WTC11 (cell line): ENCODE data around the gene GMEB1. TPM values are rescaled to one million over a fixed set of nuclear protein-coding genes. Genes with fewer than 3 reads are reported as not detected.

Experiments
- ATAC-seq: fragments of 200-7000 bp; cut with Tn5 transposase; 2 replicates; pipeline ENCODE4 v1.10.0; 2021; ENCODE audit warnings: mild to moderate bottlenecking, moderate library complexity
- CTCF ChIA-PET: fragments of 300-600 bp; sonication (Branson Sonifier 250); formaldehyde crosslinking; loops from one replicate; lab custom pipeline; 2021; ENCODE audit warnings: antibody characterized with exemption; lab: Charles Lee
- POLR2A ChIA-PET: fragments of 350-600 bp; sonication (Branson Sonifier 250); formaldehyde crosslinking; loops from one replicate; lab custom pipeline; 2021; ENCODE audit warnings: antibody characterized with exemption; lab: Charles Lee
- DNase-seq: peaks from one replicate; pipeline ENCODE4 v3.0.0; 2021; ENCODE audit warnings: low spot score
- H3K27ac Mint-ChIP-seq: 2 replicates; pipeline ENCODE4 v1.8.0; 2021; ENCODE audit warnings: mixed read lengths
- H3K27me3 Mint-ChIP-seq: 2 replicates; pipeline ENCODE4 v1.8.0; 2021; ENCODE audit warnings: low read depth, mild to moderate bottlenecking, moderate library complexity, mixed read lengths
- H3K36me3 Mint-ChIP-seq: 2 replicates; pipeline ENCODE4 v1.8.0; 2021; ENCODE audit warnings: mixed read lengths
- H3K4me1 Mint-ChIP-seq: 2 replicates; pipeline ENCODE4 v1.8.0; 2022; ENCODE audit warnings: mixed read lengths
- H3K4me3 Mint-ChIP-seq: 2 replicates; pipeline ENCODE4 v1.8.0; 2021; ENCODE audit warnings: mild to moderate bottlenecking, moderate library complexity, mixed read lengths
- H3K9me3 Mint-ChIP-seq: 2 replicates; pipeline ENCODE4 v1.8.0; 2021; ENCODE audit warnings: mixed read lengths
- ATF1 ChIP-seq: sonication (generic); formaldehyde crosslinking; IDR thresholded peaks from 2 replicates; pipeline ENCODE4 v1.8.1; 2023; ENCODE audit warnings: mild to moderate bottlenecking, moderate library complexity, missing genetic modification reagents
- CREB1 ChIP-seq: sonication (generic); formaldehyde crosslinking; IDR thresholded peaks from 2 replicates; pipeline ENCODE4 v1.8.0; 2023; ENCODE audit warnings: mild to moderate bottlenecking, missing genetic modification reagents
- CREM ChIP-seq: sonication (generic); formaldehyde crosslinking; IDR thresholded peaks from 2 replicates; pipeline ENCODE4 v1.8.1; 2022; ENCODE audit warnings: mild to moderate bottlenecking, missing genetic modification reagents, moderate library complexity
- NFYB ChIP-seq: sonication (generic); formaldehyde crosslinking; conservative IDR thresholded peaks from 2 replicates; pipeline ENCODE4 v1.8.0; 2022; ENCODE audit warnings: low read depth, missing genetic modification reagents
- NR3C1 ChIP-seq: sonication (generic); formaldehyde crosslinking; conservative IDR thresholded peaks from 2 replicates; pipeline ENCODE4 v1.8.1; 2023; ENCODE audit warnings: low read depth, mild to moderate bottlenecking, missing genetic modification reagents
- SMAD4 ChIP-seq: sonication (generic); formaldehyde crosslinking; IDR thresholded peaks from 2 replicates; pipeline ENCODE4 v1.8.0; 2022; ENCODE audit warnings: mild to moderate bottlenecking, missing genetic modification reagents
- SOX15 ChIP-seq: fragments of 250-450 bp; sonication (Bioruptor Pico); IDR thresholded peaks from 2 replicates; pipeline ENCODE4 v1.9.0; 2021; ENCODE audit warnings: mild to moderate bottlenecking
- TEAD1 ChIP-seq: sonication (generic); formaldehyde crosslinking; IDR thresholded peaks from 2 replicates; pipeline ENCODE4 v1.8.0; 2022; ENCODE audit warnings: mild to moderate bottlenecking, missing genetic modification reagents
- TP53 ChIP-seq: sonication (generic); formaldehyde crosslinking; IDR thresholded peaks from 2 replicates; pipeline ENCODE4 v1.8.1; 2023; ENCODE audit warnings: mild to moderate bottlenecking, missing genetic modification reagents
- ZBTB21 ChIP-seq: sonication (generic); formaldehyde crosslinking; IDR thresholded peaks from 2 replicates; pipeline ENCODE4 v1.8.1; 2023; ENCODE audit warnings: mild to moderate bottlenecking, missing genetic modification reagents, borderline replicate concordance
- ZNF138 ChIP-seq: sonication (generic); formaldehyde crosslinking; conservative IDR thresholded peaks from 2 replicates; pipeline ENCODE4 v1.8.1; 2022; ENCODE audit warnings: mild to moderate bottlenecking, moderate library complexity, missing genetic modification reagents
- ZNF671 ChIP-seq: fragments of 250-450 bp; sonication (Bioruptor Pico); IDR thresholded peaks from 2 replicates; pipeline ENCODE4 v1.8.0; 2021; ENCODE audit warnings: mild to moderate bottlenecking
- total RNA-seq: library from RNA; stranded (reverse); gene quantifications from 3 replicates; pipeline ENCODE4 v1.2.3, GENCODE V29; 2021
- TF ChIP-seq, protein P1 (sequence below): sonication (generic); formaldehyde crosslinking; conservative IDR thresholded peaks from 2 replicates; pipeline ENCODE4 v1.8.1; 2023; ENCODE audit warnings: mild to moderate bottlenecking, low read depth, missing genetic modification reagents, moderate library complexity
- TF ChIP-seq, protein P2 (sequence below): sonication (generic); formaldehyde crosslinking; IDR thresholded peaks from 2 replicates; pipeline ENCODE4 v1.8.0; 2022; ENCODE audit warnings: mild to moderate bottlenecking, missing genetic modification reagents
- TF ChIP-seq, protein P3 (sequence below): sonication (generic); formaldehyde crosslinking; IDR thresholded peaks from 2 replicates; pipeline ENCODE4 v1.8.1; 2022; ENCODE audit warnings: low read depth, mild to moderate bottlenecking, moderate library complexity, missing genetic modification reagents, borderline replicate concordance
- TF ChIP-seq, protein P4 (sequence below): fragments of 250-450 bp; sonication (Bioruptor Pico); IDR thresholded peaks from 2 replicates; pipeline ENCODE4 v1.9.0; 2021; ENCODE audit warnings: moderate library complexity, mild to moderate bottlenecking, inconsistent platforms, borderline replicate concordance
- TF ChIP-seq, protein P5 (sequence below): fragments of 250-450 bp; sonication (Bioruptor Pico); IDR thresholded peaks from 2 replicates; pipeline ENCODE4 v1.9.0; 2021; ENCODE audit warnings: mild to moderate bottlenecking, borderline replicate concordance
- TF ChIP-seq, protein P6 (sequence below): sonication (generic); formaldehyde crosslinking; IDR thresholded peaks from 2 replicates; pipeline ENCODE4 v1.8.0; 2022; ENCODE audit warnings: mild to moderate bottlenecking, missing genetic modification reagents
- TF ChIP-seq, protein P7 (sequence below): sonication (generic); formaldehyde crosslinking; IDR thresholded peaks from 2 replicates; pipeline ENCODE4 v1.8.1; 2022; ENCODE audit warnings: missing genetic modification reagents, borderline replicate concordance

Gene GMEB1
- total RNA-seq, 1 experiment from 2014 or later = 29.4 TPM

DNA sequence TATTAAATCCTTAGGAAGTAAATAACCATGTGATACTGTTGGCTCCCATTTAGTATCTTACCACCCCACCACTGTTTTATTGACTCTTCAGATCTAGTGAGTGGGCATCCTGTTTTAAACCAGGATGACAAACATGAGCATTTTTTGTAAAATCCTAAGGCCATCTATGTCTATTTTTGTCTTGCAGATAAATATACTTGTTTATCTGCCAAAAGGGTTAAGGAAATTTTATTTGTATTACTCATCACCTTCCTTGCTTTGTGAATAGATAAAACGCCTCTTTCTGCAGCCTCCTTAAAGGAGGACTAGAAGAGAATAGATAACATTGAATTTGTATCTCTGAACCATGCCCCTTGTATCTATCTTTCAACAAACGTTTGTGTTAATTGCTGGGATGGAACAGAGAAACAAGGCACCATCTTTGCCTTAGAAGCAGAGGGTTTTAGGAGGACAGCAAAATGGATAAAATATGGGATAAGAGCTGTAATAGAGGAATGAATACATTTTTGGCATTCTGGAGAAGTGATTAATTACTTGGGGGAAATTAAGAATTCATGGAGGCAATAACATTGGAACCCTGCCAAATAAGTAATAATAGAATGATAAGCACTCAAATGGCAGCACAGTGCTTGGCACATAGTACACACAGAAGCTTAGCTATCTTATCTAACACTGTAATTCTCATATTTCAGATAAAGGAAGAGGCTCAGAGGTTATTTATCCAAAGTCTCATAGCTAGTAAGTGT, 82.9 kb downstream of the GMEB1 start (continued):
- TF ChIP-seq, protein P1, sequence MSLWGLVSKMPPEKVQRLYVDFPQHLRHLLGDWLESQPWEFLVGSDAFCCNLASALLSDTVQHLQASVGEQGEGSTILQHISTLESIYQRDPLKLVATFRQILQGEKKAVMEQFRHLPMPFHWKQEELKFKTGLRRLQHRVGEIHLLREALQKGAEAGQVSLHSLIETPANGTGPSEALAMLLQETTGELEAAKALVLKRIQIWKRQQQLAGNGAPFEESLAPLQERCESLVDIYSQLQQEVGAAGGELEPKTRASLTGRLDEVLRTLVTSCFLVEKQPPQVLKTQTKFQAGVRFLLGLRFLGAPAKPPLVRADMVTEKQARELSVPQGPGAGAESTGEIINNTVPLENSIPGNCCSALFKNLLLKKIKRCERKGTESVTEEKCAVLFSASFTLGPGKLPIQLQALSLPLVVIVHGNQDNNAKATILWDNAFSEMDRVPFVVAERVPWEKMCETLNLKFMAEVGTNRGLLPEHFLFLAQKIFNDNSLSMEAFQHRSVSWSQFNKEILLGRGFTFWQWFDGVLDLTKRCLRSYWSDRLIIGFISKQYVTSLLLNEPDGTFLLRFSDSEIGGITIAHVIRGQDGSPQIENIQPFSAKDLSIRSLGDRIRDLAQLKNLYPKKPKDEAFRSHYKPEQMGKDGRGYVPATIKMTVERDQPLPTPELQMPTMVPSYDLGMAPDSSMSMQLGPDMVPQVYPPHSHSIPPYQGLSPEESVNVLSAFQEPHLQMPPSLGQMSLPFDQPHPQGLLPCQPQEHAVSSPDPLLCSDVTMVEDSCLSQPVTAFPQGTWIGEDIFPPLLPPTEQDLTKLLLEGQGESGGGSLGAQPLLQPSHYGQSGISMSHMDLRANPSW = no peak
- TF ChIP-seq ATF1 (CRISPR knock-in tag) = no peak
- no peak for TF ChIP-seq NR3C1

DNA sequence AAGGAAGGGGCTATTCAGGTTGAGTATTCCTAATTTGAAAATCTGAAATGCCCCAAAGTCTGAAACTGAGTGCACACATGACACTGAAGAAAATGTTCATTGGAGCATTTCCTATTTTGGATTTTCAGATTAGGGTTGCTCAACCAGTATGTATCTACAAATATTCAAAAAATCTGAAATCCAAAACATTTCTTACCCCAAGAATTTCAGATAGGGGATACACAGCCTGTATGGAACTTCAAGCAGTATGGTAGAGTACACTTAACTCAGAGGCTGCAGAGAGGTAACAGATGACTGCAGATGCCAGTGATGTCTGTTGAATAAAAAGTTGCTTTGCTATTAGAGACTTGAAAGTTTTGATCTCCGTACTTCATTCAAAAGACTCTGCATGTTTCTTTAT, 87.1 kb downstream of the GMEB1 start:
- no peak for ATAC-seq
- no peak for DNase-seq
- ChIA-PET CTCF (interaction anchor here (0.6 to 2.2 kb wide), 6 partner anchors 9 to 122 kb away, joined by 3 to 10 read pairs (median 5); partner anchors contain the start of gene YTHDF2), POLR2A (interaction anchor here (1.3 to 2.3 kb wide), 2 partner anchors 19 to 20 kb away, joined by 6 to 17 read pairs; partner anchors contain the start of gene YTHDF2)
- H3K9me3 Mint-ChIP-seq = no peaks in the 10 kb centered on the region
- H3K4me3 Mint-ChIP-seq = no peak overlapping the region
- no peaks in the 10 kb centered on the region for H3K27me3 Mint-ChIP-seq
- H3K4me1 Mint-ChIP-seq = peaks cover 15% of the 10 kb centered on the region
- H3K27ac Mint-ChIP-seq = no peak overlapping the region
- peaks cover 29% of the 10 kb centered on the region for H3K36me3 Mint-ChIP-seq
- TF ChIP-seq, protein P2, sequence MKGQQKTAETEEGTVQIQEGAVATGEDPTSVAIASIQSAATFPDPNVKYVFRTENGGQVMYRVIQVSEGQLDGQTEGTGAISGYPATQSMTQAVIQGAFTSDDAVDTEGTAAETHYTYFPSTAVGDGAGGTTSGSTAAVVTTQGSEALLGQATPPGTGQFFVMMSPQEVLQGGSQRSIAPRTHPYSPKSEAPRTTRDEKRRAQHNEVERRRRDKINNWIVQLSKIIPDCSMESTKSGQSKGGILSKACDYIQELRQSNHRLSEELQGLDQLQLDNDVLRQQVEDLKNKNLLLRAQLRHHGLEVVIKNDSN = no peak
- TF ChIP-seq, protein P3, sequence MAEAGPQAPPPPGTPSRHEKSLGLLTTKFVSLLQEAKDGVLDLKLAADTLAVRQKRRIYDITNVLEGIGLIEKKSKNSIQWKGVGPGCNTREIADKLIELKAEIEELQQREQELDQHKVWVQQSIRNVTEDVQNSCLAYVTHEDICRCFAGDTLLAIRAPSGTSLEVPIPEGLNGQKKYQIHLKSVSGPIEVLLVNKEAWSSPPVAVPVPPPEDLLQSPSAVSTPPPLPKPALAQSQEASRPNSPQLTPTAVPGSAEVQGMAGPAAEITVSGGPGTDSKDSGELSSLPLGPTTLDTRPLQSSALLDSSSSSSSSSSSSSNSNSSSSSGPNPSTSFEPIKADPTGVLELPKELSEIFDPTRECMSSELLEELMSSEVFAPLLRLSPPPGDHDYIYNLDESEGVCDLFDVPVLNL (CRISPR knock-in tag) = no peak
- TF ChIP-seq ZNF671 (CRISPR knock-in tag) (no peak), CREM (no peak), SOX15 (no peak), CREB1 (CRISPR knock-in tag) (no peak), TP53 (CRISPR knock-in tag) (no peak), ZBTB21 (no peak), TEAD1 (no peak), ATF1 (CRISPR knock-in tag) (no peak), SMAD4 (CRISPR knock-in tag) (no peak), ZNF138 (no peak), NR3C1 (no peak), NFYB (CRISPR knock-in tag) (no peak)
- TF ChIP-seq, protein P4, sequence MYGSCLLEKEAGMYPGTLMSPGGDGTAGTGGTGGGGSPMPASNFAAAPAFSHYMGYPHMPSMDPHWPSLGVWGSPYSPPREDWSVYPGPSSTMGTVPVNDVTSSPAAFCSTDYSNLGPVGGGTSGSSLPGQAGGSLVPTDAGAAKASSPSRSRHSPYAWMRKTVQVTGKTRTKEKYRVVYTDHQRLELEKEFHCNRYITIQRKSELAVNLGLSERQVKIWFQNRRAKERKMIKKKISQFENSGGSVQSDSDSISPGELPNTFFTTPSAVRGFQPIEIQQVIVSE (CRISPR knock-in tag) = no peak
- TF ChIP-seq, protein P5, sequence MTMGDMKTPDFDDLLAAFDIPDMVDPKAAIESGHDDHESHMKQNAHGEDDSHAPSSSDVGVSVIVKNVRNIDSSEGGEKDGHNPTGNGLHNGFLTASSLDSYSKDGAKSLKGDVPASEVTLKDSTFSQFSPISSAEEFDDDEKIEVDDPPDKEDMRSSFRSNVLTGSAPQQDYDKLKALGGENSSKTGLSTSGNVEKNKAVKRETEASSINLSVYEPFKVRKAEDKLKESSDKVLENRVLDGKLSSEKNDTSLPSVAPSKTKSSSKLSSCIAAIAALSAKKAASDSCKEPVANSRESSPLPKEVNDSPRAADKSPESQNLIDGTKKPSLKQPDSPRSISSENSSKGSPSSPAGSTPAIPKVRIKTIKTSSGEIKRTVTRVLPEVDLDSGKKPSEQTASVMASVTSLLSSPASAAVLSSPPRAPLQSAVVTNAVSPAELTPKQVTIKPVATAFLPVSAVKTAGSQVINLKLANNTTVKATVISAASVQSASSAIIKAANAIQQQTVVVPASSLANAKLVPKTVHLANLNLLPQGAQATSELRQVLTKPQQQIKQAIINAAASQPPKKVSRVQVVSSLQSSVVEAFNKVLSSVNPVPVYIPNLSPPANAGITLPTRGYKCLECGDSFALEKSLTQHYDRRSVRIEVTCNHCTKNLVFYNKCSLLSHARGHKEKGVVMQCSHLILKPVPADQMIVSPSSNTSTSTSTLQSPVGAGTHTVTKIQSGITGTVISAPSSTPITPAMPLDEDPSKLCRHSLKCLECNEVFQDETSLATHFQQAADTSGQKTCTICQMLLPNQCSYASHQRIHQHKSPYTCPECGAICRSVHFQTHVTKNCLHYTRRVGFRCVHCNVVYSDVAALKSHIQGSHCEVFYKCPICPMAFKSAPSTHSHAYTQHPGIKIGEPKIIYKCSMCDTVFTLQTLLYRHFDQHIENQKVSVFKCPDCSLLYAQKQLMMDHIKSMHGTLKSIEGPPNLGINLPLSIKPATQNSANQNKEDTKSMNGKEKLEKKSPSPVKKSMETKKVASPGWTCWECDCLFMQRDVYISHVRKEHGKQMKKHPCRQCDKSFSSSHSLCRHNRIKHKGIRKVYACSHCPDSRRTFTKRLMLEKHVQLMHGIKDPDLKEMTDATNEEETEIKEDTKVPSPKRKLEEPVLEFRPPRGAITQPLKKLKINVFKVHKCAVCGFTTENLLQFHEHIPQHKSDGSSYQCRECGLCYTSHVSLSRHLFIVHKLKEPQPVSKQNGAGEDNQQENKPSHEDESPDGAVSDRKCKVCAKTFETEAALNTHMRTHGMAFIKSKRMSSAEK = no peak
- TF ChIP-seq, protein P6, sequence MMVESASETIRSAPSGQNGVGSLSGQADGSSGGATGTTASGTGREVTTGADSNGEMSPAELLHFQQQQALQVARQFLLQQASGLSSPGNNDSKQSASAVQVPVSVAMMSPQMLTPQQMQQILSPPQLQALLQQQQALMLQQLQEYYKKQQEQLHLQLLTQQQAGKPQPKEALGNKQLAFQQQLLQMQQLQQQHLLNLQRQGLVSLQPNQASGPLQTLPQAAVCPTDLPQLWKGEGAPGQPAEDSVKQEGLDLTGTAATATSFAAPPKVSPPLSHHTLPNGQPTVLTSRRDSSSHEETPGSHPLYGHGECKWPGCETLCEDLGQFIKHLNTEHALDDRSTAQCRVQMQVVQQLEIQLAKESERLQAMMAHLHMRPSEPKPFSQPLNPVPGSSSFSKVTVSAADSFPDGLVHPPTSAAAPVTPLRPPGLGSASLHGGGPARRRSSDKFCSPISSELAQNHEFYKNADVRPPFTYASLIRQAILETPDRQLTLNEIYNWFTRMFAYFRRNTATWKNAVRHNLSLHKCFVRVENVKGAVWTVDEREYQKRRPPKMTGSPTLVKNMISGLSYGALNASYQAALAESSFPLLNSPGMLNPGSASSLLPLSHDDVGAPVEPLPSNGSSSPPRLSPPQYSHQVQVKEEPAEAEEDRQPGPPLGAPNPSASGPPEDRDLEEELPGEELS (CRISPR knock-in tag) = no peak
- TF ChIP-seq, protein P7, sequence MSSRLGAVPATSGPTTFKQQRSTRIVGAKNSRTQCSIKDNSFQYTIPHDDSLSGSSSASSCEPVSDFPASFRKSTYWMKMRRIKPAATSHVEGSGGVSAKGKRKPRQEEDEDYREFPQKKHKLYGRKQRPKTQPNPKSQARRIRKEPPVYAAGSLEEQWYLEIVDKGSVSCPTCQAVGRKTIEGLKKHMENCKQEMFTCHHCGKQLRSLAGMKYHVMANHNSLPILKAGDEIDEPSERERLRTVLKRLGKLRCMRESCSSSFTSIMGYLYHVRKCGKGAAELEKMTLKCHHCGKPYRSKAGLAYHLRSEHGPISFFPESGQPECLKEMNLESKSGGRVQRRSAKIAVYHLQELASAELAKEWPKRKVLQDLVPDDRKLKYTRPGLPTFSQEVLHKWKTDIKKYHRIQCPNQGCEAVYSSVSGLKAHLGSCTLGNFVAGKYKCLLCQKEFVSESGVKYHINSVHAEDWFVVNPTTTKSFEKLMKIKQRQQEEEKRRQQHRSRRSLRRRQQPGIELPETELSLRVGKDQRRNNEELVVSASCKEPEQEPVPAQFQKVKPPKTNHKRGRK (CRISPR knock-in tag) = no peak
- TF ChIP-seq, all 79 proteins: peak for 0
